NCI-H1930 (cell line): ENCODE measurements around the gene CLCN1.
"Not testable (repeated sequence)": the region's sequence is repeated elsewhere in the genome, so short reads cannot be mapped to it uniquely, and the experiment has no call there.

Source experiments
- DNase-seq, 2 experiments: peaks; one replicate each; lab custom pipeline; 2025; lab: John Stamatoyannopoulos, UW

The CLCN1 gene

GRCh38 chr7:143315776-143316175 is at the start of gene CLCN1:
TSS of gene CLCN1 (plus strand) at chr7:143316111. CDS start at chr7:143316213, 102 bp downstream.
- no peak for DNase-seq

DNA sequence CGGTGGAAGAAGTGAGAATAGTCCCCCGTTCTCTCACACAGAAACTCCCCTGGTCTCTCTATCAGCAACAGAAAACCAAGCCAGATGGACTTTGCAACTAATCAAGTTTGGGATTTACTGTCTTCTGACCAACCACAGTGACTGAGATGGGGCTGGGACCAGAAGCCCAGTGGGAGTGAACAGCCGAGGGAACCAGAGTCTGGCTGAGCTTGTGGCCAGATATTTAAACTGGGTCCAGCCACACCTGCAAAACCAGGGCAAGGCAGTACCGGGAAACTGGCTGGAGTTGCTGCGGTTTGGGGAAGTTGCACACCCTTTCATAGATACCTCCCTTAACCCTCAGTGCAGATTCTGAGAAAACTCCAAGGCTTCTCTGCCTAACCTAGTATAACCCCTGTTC is 46.7 kb upstream of the CLCN1 start:
- no peak for DNase-seq

- DNase-seq, result no peak
These were observed 44.7 kb upstream of the CLCN1 start for GRCh38 chr7:143271240-143271639.

DNA sequence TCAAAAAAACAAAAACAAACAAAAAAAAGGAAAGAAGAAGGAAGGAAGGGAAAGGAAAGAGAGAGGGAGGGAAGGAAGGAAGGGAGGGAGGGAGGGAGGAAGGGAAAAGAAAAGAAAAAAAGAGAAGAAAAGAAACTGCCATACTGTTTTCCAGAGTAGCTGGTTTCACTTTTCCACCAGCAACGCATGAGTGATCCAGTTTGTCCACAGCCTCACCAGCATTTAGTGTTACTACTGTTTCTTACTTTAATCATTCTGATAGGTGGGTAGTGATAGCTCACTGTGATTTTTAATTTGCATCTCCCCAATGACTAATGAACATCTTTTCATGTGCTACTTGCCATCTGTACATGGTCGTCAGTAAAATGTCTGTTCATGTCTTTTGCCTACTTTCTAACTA is 43.0 kb upstream of the CLCN1 start:
- no peak for DNase-seq

DNA sequence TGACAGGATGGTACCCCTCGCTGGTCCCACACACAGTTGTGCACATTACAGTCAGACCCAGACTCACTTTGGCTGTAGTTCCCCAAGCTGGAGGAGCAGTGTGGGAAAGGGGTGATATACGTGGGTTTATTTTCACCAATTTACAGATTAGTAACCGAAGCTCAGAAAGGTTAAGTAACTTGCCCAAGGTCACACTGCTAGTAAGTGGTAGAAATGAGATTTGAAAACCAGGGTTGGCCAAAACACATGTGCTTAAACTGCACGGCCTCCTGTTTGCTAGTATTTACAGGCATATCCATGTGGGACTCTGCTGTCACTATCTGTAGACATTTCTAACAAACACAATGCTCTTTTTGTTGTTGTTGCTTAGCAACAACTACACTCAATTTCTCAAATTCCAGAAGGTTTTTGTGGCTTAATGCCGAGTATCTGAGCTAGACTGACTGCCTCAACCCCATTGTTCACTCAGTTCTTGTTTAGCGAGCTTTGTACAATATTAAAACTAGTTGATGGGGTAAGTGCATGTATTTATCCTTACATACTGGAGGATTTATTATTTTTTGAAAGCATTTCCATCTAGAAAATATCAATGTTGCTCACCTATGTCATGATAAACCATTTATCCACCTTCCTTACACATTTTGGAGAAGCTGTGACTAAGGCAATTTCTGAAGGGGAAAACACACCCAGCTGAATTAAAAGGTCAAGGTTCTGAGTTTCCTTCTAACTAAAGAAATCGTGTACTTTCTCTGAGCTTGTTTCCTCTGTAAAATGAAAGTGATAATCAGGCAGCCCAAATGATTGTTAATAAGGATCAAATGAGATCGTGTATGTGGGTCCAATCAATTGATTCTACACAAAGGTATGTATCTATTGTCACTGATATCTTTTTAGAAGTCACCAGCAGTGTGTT is 36.5 kb upstream of the CLCN1 start:
- no peak for DNase-seq

DNA sequence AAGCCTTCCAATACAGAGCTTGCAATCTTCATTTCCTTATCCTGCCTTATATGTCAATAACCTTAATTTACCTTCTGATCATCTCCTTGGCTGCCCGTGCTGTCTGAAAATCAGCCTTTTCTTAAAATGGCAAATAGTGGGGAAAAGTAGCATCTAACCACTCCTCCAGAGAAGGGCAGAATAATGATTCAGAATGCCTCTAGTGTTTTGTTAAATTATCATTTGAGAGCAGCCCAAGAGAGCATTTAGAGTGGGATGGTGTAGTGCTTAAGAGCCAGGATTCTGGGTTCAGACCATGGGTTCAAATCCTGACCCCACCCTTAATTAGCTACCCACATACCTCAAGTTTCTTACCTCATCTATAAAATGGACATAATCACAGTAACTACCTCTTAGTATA is 35.8 kb upstream of the CLCN1 start:
- DNase-seq, result no peak

DNA sequence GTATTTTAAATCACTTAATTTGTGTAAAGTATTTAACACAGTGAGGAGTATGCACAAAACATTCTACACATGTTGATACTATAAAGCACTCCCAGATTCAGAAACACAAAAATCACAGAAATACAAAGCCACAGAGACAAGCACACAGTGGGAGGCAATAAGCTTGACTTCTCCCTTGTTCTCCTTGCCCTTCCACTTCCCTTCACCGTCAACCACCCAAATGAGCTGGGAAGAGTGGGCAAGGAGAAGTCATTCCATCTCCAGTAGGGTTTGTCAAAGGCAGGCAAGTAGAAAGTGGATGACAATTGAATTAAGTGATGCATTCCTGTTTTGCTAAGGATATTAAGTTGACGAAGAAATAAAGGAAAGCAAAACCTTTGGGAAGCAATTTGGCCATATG is 35.3 kb upstream of the CLCN1 start:
- DNase-seq, result no peak

- DNase-seq, result no peak
These were observed 34.4 kb upstream of the CLCN1 start for GRCh38 chr7:143281529-143281928.

DNA sequence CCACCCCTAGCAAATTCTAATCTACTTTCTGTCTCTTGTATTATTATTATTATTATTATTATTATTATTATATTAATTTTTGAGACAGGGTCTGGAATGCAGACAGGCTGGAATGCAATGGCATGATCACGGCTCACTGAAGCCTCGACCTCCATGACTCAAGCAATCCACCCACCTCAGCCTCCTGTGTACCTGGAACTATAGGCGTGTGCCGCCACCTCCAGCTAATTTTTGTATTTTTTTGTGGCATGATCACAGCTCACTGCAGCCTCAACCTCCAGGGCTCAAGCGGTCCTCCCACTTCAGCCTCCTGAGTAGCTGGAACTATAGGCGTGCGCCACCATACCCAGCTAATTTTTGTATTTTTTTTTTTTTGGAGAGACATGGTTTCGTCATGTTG is 33.8 kb upstream of the CLCN1 start:
- no peak for DNase-seq

DNA sequence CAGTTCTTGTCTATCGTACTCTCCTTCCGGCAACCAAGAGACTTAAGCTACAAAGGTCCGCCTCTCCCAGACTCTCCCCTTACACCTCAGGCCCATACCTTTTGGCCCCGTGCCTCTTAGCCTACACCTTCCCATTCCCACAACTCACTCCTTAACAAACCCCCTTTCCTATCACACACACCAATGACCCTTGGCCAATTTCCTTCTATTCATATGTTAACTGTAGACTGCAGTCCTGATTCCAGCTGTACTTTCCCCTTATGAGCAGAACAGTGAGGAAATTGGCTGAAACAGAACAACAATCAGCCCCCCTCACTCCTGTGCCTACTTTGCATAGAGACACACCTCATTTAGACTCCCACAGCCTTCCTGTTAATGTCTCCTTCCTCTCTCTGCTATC is 32.5 kb upstream of the CLCN1 start:
- no peak for DNase-seq

GRCh38 chr7:143284591-143285469 is 31.1 kb upstream of the CLCN1 start, which contains the start of gene TMEM139:
TSS of gene TMEM139 (plus strand) at chr7:143284958. CDS start at chr7:143285958, 1,000 bp downstream.
- DNase-seq, result no peak

- no peak for DNase-seq
These were observed 30.5 kb upstream of the CLCN1 start for GRCh38 chr7:143285470-143285778.

GRCh38 chr7:143285806-143286521 is 29.9 kb upstream of the CLCN1 start:
- DNase-seq, result no peak

- no peak for DNase-seq
These were observed 29.4 kb upstream of the CLCN1 start for GRCh38 chr7:143286522-143286890.

DNA sequence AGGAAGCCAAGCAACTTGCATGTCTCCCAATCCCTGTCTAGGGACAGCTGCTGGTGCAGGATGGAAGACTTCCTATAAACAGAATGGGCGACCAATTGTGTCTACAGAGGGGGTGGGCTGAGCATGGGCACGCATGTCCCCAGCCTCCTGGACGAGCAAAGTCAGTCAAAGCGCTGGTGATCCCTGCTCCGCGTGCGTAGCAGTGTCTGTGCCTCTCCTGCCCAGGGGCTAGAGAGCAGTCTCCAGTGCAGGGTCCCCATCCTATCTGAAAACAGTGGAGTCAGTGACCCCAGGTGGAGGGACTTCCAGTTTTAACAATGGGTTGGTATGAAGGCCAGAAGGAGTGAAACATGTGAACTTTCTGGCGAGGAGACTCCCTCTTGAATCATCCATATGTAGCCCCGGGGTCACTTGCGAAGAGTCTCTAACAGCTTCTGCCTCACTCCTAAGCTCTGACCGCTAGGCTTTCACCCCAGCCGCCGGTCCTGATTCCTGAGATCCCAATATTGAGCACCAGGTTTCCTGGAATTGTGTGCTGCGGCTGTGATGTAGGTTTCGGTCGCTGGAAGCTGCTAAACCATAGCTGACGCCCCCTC is 28.5 kb upstream of the CLCN1 start:
- DNase-seq, result no peak

- DNase-seq, result peak; percentile 93 to 96
These were observed 27.7 kb upstream of the CLCN1 start, which contains the start of gene CASP2 for GRCh38 chr7:143287935-143288826. TSS of gene CASP2 (plus strand) at chr7:143288351. CDS start at chr7:143288456, 105 bp downstream.

- DNase-seq, result no peak
These were observed 27.1 kb upstream of the CLCN1 start for GRCh38 chr7:143288836-143289235.

- no peak for DNase-seq
These were observed 26.5 kb upstream of the CLCN1 start for GRCh38 chr7:143289421-143289820.

GRCh38 chr7:143289888-143290287 is 26.0 kb upstream of the CLCN1 start:
- DNase-seq, result not testable (repeated sequence)

DNA sequence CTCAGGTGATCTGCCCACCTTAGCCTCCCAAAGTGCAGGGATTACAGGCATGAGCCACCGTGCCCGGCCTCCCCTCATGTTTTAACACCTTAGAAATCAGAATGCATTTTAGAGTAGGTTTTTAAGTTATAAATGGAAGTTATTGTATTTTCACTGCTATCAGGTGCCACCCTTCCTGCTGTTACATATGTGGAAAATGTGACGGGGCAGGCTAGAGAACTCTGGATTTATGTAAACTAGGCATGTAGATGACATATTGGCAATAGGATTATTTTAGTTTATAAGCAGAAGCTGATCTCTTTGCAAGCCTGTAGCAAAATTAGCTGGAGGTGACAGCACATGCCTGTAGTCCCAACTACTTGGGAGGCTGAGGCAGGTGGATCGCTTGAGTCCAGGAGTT is 25.6 kb upstream of the CLCN1 start:
- DNase-seq, result no peak

DNA sequence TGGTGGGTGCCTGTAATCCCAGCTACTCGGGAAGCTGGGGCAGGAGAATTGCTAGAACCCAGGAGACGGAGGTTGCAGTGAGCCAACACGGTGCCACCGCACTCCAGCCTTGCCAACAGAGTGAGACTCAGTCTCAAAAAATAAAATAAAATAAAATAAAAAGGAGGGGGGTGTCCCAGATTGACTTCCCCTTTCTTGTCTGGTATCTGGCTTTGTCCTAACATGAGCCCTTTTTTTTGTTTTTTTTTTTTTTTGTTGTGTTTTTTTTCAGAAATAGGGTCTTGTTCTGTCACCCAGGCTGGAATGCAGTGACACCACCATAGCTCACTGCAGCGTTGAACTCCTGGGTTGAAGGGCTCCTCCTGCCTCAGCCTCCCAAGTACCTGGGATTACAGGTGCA is 23.0 kb upstream of the CLCN1 start:
- no peak for DNase-seq
